ENCODE results near the gene DNAH9. TPM values are rescaled to one million over a fixed set of nuclear protein-coding genes. Genes with fewer than 3 reads are reported as not detected.
A peak's percentile ranks its signal among the peaks of the same experiment; 100 is the strongest.

DNAH9 gene
- polyA plus RNA-seq, 3 donors from 2014 or later, result not detected

DNA sequence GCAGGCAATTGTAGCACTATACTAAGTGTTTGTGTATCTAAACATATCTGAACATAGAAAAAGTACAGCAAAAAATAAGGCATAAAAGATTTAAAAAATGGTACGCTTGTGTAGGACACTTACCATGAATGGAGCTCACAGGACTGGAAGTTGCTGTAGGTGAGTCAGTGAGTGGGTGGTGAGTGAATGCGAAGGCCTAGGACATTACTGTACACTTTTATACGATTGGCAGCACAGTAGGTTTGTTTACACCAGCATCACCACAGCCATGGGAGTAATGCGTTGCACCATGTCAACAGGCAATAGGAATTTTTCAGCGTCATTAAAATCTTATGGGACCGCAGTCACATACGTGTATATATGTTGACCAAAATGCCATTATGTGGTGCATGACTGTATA lies 45.6 kb downstream of the DNAH9 start:
- Mint-ChIP-seq H3K27ac (no peak overlapping the region), H3K36me3 (no peaks in the 10 kb centered on the region)

DNA sequence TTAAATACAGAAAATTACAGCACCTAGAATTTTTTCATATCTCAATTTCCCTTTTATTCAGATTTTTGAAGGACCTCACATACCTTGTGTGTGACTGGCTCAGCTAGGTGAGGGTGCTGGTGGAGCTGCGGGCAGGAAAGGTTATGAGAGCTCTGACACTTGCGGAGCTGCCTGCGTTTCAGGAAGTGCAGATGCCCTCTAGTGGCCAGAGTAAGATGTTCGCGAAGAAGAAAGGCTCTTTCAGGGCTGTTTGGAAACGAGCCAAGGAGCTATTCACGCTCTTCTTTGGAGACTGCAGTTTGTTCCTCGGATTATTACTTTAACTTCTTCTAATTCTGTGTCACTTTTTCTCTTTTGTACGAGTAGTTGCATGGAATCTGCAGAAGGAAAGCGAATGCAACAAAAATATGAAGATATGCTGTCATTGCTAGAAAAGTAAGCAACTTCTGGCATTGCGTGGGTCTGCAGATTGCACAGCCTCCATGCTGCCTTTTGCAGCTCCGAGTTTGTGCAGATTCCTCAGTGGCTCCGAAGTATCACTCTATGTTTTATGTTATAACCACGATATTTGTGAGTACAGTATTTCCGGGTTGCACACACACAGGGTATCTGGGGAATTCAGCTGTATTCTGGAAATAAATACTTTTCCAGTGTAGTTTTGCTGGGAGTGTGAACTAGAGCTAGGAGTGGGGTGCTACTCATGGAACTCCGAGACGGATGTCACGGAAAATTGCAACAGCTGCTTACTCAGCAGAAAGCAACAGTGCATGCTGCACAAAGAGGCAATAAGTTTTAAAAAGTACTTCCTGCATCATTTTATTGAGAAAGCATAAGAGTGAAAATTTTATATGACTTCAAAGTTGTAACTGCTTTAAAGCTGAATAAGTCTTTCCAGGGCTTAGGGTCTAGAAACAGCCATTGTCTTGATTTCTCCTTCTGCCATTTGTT lies 46.3 kb downstream of the DNAH9 start:
- Mint-ChIP-seq H3K27me3 (ENCODE audit: low read depth in 3 of 3) (peaks cover 0 to 1% (median 0%) of the 10 kb centered on the region in 3 donors), H3K9me3 (peaks cover 0 to 9% (median 0%) of the 10 kb centered on the region in 6 donors), H3K4me1 (no peaks in the 10 kb centered on the region), H3K36me3 (no peaks in the 10 kb centered on the region), H3K27ac (no peak overlapping the region), H3K4me3 (no peak overlapping the region)
- DNase-seq, result peak in 1 of 3 donors; percentile 1

More for the DNA sequence above, 45.6 kb downstream of the DNAH9 start:
- H3K4me1 Mint-ChIP-seq, result no peaks in the 10 kb centered on the region
- H3K4me3 Mint-ChIP-seq, result no peak overlapping the region
- no peak for DNase-seq
- peaks cover 0 to 1% (median under 1%) of the 10 kb centered on the region in 3 donors for H3K27me3 Mint-ChIP-seq (ENCODE audit: low read depth in 3 of 3)
- peaks cover 0 to 12% (median 0%) of the 10 kb centered on the region in 6 donors for H3K9me3 Mint-ChIP-seq

DNA sequence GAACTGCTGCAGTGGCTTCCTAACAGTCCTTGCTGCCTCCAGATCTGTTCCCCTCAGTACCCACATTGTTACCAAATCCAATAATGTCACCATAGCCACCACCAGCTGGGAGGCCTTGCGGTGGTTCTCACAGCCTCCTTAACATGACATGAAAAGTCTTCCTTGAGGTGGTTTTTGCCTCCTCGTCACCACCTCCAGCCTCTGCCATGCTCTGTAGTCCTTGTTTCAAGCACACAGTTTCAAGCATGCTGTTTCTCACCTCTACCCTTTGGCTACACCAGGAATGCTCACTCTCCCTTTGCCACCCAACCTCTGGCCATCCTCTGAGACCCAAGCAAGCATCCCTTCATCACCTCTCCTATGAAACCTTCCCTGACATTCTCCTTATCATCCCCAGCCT lies 47.2 kb downstream of the DNAH9 start:
- H3K27me3 Mint-ChIP-seq (ENCODE audit: low read depth in 3 of 3), result peaks cover 0 to 1% (median 0%) of the 10 kb centered on the region in 3 donors
- H3K36me3 Mint-ChIP-seq, result no peaks in the 10 kb centered on the region
- no peaks in the 10 kb centered on the region for H3K4me1 Mint-ChIP-seq
- H3K4me3 Mint-ChIP-seq, result no peak overlapping the region
- DNase-seq, result no peak
- H3K27ac Mint-ChIP-seq, result no peak overlapping the region
- H3K9me3 Mint-ChIP-seq, result peaks cover 0 to 9% (median 0%) of the 10 kb centered on the region in 6 donors

DNA sequence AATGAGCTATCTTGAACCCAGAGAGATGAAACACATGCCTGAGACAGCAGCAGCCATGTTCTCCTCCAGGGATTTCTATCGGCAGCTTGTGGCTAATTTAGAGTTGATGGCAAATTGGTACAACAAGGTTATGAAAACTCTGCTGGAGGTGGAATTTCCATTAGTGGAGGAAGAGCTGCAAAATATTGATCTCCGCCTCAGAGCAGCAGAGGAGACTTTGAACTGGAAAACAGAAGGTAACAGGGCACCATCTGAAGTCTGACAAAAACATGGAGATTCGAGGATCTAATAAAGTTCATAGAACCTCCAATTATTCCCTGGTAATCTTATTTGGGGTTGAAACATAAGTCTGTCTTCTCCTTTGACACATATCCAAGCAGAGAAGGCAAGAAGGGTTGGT lies 52.8 kb downstream of the DNAH9 start:
- Mint-ChIP-seq H3K27me3 (ENCODE audit: low read depth in 3 of 3) (peaks cover 0 to 2% (median 1%) of the 10 kb centered on the region in 3 donors), H3K4me1 (no peaks in the 10 kb centered on the region), H3K36me3 (no peaks in the 10 kb centered on the region), H3K4me3 (no peak overlapping the region), H3K9me3 (peaks cover 0 to 12% (median 3%) of the 10 kb centered on the region in 6 donors), H3K27ac (no peak overlapping the region)
- no peak for DNase-seq

DNA sequence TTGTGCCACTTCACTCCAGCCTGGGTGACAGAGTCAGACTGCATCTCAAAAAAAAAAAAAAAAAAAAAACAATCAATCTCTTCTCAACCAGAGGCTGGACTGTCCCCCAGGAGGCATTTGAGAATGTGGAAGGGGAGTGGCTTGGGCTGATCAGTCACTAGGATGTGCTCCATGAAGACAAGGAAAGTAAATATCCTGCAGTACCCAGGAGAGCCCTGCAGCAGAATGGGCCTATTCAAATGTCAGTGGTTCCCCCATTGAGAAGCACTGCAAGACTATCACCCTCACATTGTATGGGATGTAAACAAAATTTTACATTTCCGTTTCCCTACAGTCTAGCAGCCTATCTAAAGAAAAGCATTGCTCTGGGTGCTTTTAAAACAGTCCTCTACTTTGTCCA lies 70.3 kb downstream of the DNAH9 start:
- no peak for DNase-seq
- peaks cover 0 to 1% (median 0%) of the 10 kb centered on the region in 3 donors for H3K27me3 Mint-ChIP-seq (ENCODE audit: low read depth in 3 of 3)
- no peak overlapping the region for H3K27ac Mint-ChIP-seq
- H3K36me3 Mint-ChIP-seq, result no peaks in the 10 kb centered on the region
- peaks cover 0 to 10% (median 4%) of the 10 kb centered on the region in 6 donors for H3K9me3 Mint-ChIP-seq
- H3K4me1 Mint-ChIP-seq, result no peaks in the 10 kb centered on the region
- H3K4me3 Mint-ChIP-seq, result no peak overlapping the region

DNA sequence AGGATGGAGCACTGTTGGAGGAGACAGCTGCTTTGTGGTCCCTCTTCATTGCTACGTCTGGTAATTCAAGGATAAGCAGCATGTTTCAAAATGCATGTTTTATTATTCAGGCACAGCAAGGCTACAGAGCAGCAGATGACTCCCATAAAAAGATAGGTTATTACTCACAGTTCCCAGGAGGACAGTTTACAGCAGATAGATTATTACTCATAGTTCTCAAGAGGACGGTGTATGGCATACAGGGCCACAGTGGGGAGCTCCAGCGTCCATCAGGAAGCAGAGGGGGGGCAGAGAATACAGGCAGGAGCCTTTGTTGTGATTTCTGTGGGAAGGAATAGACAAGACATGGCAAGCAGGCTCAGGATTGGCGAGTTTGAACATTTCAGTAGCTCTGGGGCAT lies 72.9 kb downstream of the DNAH9 start:
- Mint-ChIP-seq H3K27me3 (ENCODE audit: low read depth in 3 of 3) (peaks cover 0 to 1% (median 0%) of the 10 kb centered on the region in 3 donors), H3K4me1 (no peaks in the 10 kb centered on the region), H3K27ac (no peak overlapping the region), H3K9me3 (peaks cover 0 to 2% (median 0%) of the 10 kb centered on the region in 6 donors), H3K36me3 (no peaks in the 10 kb centered on the region), H3K4me3 (no peak overlapping the region)
- DNase-seq, result no peak

DNA sequence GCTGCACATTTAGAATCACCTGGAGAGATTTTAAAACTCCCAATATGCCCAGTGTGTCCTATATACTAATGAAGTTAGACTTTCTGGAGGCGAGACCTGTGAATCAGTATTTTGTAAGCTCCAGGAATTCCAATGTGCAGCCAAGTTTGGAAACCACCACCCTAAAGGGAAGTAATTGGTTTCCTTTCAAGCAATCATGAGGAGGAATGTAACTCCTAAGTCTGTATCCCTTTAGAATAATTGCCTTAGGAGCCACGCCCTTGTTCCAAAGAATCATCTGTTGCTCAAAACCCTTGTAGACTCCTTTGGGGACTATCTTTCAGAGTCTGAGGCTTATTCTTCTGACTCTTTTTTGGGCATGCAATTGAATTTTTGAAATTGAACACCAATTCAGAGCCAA lies 84.4 kb downstream of the DNAH9 start:
- Mint-ChIP-seq H3K4me1 (no peaks in the 10 kb centered on the region), H3K9me3 (peaks cover 2 to 25% (median 7%) of the 10 kb centered on the region in 6 donors), H3K27ac (no peak overlapping the region), H3K4me3 (no peak overlapping the region), H3K36me3 (peaks cover 0 to 7% (median 0%) of the 10 kb centered on the region in 3 donors), H3K27me3 (ENCODE audit: low read depth in 3 of 3) (peaks cover 0 to 1% (median 0%) of the 10 kb centered on the region in 3 donors)
- DNase-seq, result no peak

DNA sequence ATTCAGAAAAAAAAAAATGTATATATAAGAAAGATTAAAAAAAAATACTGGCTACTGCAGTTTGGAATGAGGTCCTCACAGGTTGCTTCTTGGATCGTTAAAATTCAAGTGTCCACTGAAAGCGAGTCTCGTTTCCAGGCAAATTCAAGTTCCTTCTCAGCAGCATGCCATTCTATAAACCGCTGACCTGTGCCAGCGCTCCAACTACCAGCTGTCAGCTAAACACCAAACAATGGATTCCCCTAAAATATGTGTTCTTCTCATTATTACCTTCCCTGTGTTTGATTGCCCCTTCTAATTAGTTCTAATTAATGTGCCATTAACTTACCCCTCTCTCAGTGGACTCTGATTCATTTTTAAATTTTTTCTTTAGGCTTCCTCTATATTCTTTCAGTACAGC lies 92.4 kb downstream of the DNAH9 start:
- Mint-ChIP-seq H3K27ac (no peak overlapping the region), H3K9me3 (peaks cover 0 to 13% (median 2%) of the 10 kb centered on the region in 6 donors)

DNA sequence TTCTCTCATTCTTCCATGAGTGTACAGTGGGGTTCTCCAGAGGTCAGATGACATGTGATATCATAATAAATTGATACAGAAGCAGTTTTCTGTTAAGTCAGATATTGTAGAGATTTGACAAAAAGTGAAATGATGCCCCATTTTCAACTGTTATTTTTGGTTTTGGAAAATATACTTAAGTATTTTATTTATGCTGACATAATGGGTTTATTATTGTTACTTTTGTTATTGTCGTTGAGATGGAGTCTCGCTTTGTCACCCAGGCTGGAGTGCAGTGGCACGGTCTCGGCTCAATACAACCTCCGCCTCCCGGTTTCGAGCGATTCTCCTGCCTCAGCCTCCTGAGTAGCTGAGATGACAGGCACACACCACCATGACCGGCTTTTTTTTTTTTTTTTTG lies 94.4 kb downstream of the DNAH9 start:
- Mint-ChIP-seq H3K4me3 (no peak overlapping the region), H3K27me3 (ENCODE audit: low read depth in 3 of 3) (peaks cover 0 to 2% (median 0%) of the 10 kb centered on the region in 3 donors), H3K9me3 (peaks cover 0 to 10% (median 2%) of the 10 kb centered on the region in 6 donors), H3K27ac (no peak overlapping the region), H3K36me3 (no peaks in the 10 kb centered on the region), H3K4me1 (no peaks in the 10 kb centered on the region)
- DNase-seq, result no peak

More for the DNA sequence above, 92.4 kb downstream of the DNAH9 start:
- peaks cover 0 to 2% (median 0%) of the 10 kb centered on the region in 3 donors for H3K27me3 Mint-ChIP-seq (ENCODE audit: low read depth in 3 of 3)
- no peak overlapping the region for H3K4me3 Mint-ChIP-seq
- DNase-seq, result no peak
- no peaks in the 10 kb centered on the region for H3K36me3 Mint-ChIP-seq
- no peaks in the 10 kb centered on the region for H3K4me1 Mint-ChIP-seq

DNA sequence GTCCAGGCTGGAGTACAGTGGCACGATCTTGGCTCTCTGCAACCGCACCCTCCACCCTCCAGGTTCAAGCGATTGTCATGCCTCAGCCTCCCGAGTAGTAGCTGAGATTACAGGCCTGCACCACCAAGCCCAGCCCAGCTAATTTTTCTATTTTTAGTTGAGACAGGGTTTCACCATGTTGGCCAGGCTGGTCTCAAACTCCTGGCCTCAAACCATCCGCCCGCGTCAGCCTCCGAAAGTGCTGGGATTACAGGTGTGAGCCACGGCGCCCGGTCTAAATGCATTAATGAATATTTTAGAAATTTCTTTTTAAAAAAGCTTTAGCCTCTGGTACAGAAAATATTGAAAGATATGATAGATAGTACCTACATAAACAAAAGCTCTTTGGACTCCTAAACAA lies 95.0 kb downstream of the DNAH9 start:
- no peak overlapping the region for H3K4me3 Mint-ChIP-seq
- DNase-seq, result no peak
- H3K27me3 Mint-ChIP-seq (ENCODE audit: low read depth in 3 of 3), result no peaks in the 10 kb centered on the region
- H3K9me3 Mint-ChIP-seq, result peaks cover 0 to 11% (median 0%) of the 10 kb centered on the region in 6 donors
- no peaks in the 10 kb centered on the region for H3K4me1 Mint-ChIP-seq
- H3K36me3 Mint-ChIP-seq, result no peaks in the 10 kb centered on the region
- H3K27ac Mint-ChIP-seq, result no peak overlapping the region

DNA sequence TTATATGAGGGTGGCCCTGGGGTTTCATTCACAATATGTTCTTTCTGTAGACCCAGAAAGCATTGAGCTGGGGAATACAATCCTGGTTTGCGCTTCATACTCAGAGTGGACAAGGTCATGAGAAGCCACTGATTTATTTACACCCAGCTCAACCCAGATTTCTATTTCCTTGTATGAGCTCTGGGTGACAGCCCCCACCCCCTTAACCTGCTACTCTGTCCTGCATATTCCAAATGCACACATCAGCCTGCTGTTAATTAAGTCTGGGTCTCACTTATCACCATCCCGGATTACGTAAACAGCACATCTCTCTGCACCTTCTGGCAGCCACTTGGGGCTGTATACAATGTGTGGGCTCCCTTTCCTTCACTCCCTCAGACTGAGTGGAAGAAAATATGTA lies 102.4 kb downstream of the DNAH9 start:
- no peak overlapping the region for H3K27ac Mint-ChIP-seq
- no peaks in the 10 kb centered on the region for H3K36me3 Mint-ChIP-seq
- H3K4me3 Mint-ChIP-seq, result no peak overlapping the region
- no peaks in the 10 kb centered on the region for H3K4me1 Mint-ChIP-seq
- peaks cover 0 to 15% (median 8%) of the 10 kb centered on the region in 6 donors for H3K9me3 Mint-ChIP-seq
- H3K27me3 Mint-ChIP-seq (ENCODE audit: low read depth in 3 of 3), result peaks cover 0 to 6% (median 5%) of the 10 kb centered on the region in 3 donors
- DNase-seq, result no peak

DNA sequence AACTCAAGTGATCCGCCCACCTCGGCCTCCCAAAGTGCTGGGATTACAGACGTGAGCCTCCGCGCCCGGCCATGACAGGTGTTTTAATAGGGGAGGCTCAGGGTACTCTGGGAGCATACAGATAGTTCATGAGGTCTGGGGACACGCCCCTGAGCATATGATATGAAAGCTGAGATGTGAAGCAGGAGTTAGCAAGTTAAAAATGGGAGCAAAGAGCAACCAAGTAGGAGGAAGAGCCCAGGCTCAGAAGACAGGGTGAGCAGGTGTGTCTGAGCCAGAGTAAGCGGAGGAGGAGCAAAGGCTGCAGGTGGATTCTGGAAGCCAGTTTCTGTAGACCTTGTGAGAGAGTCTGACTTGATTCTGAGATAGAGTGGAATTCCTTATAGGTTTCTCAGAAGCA lies 103.6 kb downstream of the DNAH9 start:
- Mint-ChIP-seq H3K9me3 (peaks cover 0 to 19% (median 7%) of the 10 kb centered on the region in 6 donors), H3K4me3 (no peak overlapping the region), H3K4me1 (no peaks in the 10 kb centered on the region), H3K27ac (no peak overlapping the region), H3K27me3 (ENCODE audit: low read depth in 3 of 3) (peaks cover 0 to 6% (median 5%) of the 10 kb centered on the region in 3 donors), H3K36me3 (no peaks in the 10 kb centered on the region)
- DNase-seq, result no peak

DNA sequence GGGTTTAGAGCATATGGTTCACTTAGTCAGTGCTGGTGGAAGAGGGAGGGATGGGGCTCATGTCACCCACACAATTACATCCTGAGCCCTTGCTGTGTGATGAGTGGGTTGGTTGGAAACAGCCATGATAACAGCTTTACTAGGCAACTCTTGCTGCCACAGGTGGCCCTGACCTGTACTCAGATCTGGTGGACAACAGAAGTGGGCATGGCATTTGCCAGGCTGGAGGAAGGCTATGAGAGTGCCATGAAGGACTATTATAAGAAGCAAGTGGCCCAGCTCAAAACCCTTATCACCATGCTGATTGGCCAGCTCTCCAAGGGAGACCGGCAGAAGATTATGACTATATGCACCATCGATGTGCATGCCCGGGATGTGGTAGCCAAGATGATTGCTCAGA lies 105.8 kb downstream of the DNAH9 start:
- H3K27ac Mint-ChIP-seq, result no peak overlapping the region
- no peaks in the 10 kb centered on the region for H3K36me3 Mint-ChIP-seq
- H3K9me3 Mint-ChIP-seq, result peaks cover 0 to 19% (median 5%) of the 10 kb centered on the region in 6 donors
- no peak for DNase-seq
- peaks cover 0 to 7% (median 5%) of the 10 kb centered on the region in 3 donors for H3K27me3 Mint-ChIP-seq (ENCODE audit: low read depth in 3 of 3)
- H3K4me3 Mint-ChIP-seq, result no peak overlapping the region
- H3K4me1 Mint-ChIP-seq, result no peaks in the 10 kb centered on the region

DNA sequence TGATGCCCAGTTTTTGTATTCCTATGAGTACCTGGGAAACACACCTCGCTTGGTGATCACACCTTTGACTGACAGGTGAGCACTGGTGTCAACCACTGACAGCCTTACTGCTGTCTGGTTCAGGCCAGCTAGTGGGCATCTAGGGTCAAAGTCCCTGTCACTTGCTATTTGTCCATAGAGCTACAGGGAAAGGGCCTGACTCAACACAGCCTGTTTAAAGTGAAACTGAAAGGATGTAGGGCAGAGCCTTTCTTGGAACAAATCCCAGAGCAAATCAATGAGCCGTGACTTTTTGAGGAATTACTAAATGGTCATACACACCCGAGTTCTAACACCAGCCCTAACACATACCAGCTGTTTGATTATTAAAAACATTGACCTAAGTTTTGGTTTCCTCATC lies 106.8 kb downstream of the DNAH9 start:
- no peaks in the 10 kb centered on the region for H3K36me3 Mint-ChIP-seq

More for the DNA sequence above, 106.8 kb downstream of the DNAH9 start:
- no peak overlapping the region for H3K27ac Mint-ChIP-seq
- H3K4me3 Mint-ChIP-seq, result no peak overlapping the region
- H3K27me3 Mint-ChIP-seq (ENCODE audit: low read depth in 3 of 3), result peaks cover 0 to 7% (median 2%) of the 10 kb centered on the region in 3 donors
- DNase-seq, result no peak
- H3K9me3 Mint-ChIP-seq, result peaks cover 0 to 14% (median 5%) of the 10 kb centered on the region in 6 donors
- H3K4me1 Mint-ChIP-seq, result no peaks in the 10 kb centered on the region

All from immature natural killer cell (primary cell).